ENCODE data around the gene GGCX.

- no peak for TF ChIP-seq POLR2AphosphoS5 (IDR thresholded peaks at IDR 0.05; ENCODE audit: insufficient read depth, low read depth, low read length)
- TF ChIP-seq EZH2 (IDR thresholded peaks at IDR 0.05; ENCODE audit: borderline replicate concordance, low read depth, low read length, severe bottlenecking), result no peak
- TF ChIP-seq CTCF (IDR thresholded peaks at IDR 0.05; ENCODE audit: extremely low read depth in 1 of 2, insufficient read depth in 1 of 2, low read depth in 1 of 2, low read length in 2 of 2), result no peak
- TF ChIP-seq MAX (IDR thresholded peaks at IDR 0.05; ENCODE audit: insufficient read depth, insufficient read length), result no peak
These were observed 32.9 kb downstream of the GGCX start for GRCh38 chr2:85528355-85528754.
